Brain microvascular endothelial cell (primary cell): ENCODE results near the gene BST1.

Experiments used
- DNase-seq: peaks from one replicate; pipeline ENCODE4 v3.0.0-alpha.2; 2020
- H3K27ac ChIP-seq: fragments of 250-450 bp; sonication (Bioruptor Pico); 2 replicates; pipeline ENCODE4 v1.5.1; 2020; ENCODE audit warnings: mild to moderate bottlenecking, moderate library complexity
- H3K27me3 ChIP-seq: fragments of 250-450 bp; sonication (Bioruptor Pico); replicated peaks from 2 replicates; pipeline ENCODE4 v1.5.1; 2020; ENCODE audit warnings: mild to moderate bottlenecking
- H3K36me3 ChIP-seq: fragments of 250-450 bp; sonication (Bioruptor Pico); replicated peaks from 2 replicates; pipeline ENCODE4 v1.5.1; 2020; ENCODE audit warnings: mild to moderate bottlenecking
- H3K4me3 ChIP-seq: 2 replicates; pipeline ENCODE4 v1.5.1; 2011; ENCODE audit warnings: low read depth, mild to moderate bottlenecking, control low read depth, low read length, moderate library complexity
- in situ Hi-C: cut with HindIII; loops from 2 replicates; pipeline ENCODE4 v1.10.0; 2017; ENCODE audit warnings: low sequenced_read_pairs, low pct_ligation_motif_present
- TF ChIP-seq, protein P1 (sequence below): IDR thresholded peaks from 2 replicates; pipeline ENCODE4 v1.5.1; 2011; ENCODE audit warnings: low read depth, mild to moderate bottlenecking, moderate library complexity, low read length, control low read depth, inconsistent platforms; ENCODE audit errors: missing control alignments

Gene BST1

DNA sequence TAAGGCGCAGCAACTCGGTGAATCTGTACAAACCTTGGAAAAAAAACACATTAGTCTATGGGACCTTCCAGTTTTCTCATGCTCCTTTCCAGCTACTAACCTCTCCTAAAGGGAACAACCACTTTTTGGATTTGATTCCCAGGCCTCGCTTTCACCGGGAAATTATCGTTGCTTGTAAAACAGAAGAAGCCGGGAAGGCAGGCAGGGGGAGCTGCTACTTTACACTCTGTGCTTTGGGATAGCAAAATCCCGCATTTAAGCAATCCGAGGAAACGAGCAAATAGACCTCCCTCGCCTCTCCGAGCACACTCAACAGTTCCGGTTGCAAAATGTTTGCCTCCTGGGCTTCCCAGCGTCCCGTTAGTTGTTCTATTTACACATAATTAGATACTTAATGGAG is 76.4 kb downstream of the BST1 start:
- in situ Hi-C loops, result no loop called here
- no peaks in the 10 kb centered on the region for H3K27me3 ChIP-seq
- DNase-seq, result peak; percentile 59
- H3K27ac ChIP-seq, result peak overlapping the region; percentile 39
- TF ChIP-seq, protein P1, sequence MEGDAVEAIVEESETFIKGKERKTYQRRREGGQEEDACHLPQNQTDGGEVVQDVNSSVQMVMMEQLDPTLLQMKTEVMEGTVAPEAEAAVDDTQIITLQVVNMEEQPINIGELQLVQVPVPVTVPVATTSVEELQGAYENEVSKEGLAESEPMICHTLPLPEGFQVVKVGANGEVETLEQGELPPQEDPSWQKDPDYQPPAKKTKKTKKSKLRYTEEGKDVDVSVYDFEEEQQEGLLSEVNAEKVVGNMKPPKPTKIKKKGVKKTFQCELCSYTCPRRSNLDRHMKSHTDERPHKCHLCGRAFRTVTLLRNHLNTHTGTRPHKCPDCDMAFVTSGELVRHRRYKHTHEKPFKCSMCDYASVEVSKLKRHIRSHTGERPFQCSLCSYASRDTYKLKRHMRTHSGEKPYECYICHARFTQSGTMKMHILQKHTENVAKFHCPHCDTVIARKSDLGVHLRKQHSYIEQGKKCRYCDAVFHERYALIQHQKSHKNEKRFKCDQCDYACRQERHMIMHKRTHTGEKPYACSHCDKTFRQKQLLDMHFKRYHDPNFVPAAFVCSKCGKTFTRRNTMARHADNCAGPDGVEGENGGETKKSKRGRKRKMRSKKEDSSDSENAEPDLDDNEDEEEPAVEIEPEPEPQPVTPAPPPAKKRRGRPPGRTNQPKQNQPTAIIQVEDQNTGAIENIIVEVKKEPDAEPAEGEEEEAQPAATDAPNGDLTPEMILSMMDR, result peak; percentile 73
- no peaks in the 10 kb centered on the region for H3K36me3 ChIP-seq
- H3K4me3 ChIP-seq, result peak overlapping the region; percentile 55

DNA sequence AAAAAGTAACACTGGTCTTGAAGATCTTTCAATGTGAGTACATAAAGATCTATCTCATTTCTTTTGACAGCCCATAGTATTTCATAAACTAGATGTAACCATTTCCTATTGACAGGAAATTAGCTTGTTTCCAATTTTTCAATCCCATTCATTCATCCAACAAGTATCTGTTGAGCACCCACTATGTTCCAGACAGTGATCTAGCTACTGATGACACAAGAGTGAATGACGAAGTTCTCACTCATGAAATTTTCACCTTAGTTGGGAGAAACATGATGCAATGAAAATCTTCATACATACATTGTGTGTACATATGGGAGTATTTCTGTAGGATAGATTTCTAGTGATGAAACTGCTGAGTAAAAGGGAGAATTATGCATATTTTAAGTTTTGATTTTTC is 76.9 kb downstream of the BST1 start:
- no peaks in the 10 kb centered on the region for H3K27me3 ChIP-seq
- TF ChIP-seq, protein P1, result no peak
- DNase-seq, result no peak
- no peaks in the 10 kb centered on the region for H3K36me3 ChIP-seq
- in situ Hi-C loops, result no loop called here
- no peak overlapping the region for H3K4me3 ChIP-seq
- peak overlapping the region; percentile 39 for H3K27ac ChIP-seq

DNA sequence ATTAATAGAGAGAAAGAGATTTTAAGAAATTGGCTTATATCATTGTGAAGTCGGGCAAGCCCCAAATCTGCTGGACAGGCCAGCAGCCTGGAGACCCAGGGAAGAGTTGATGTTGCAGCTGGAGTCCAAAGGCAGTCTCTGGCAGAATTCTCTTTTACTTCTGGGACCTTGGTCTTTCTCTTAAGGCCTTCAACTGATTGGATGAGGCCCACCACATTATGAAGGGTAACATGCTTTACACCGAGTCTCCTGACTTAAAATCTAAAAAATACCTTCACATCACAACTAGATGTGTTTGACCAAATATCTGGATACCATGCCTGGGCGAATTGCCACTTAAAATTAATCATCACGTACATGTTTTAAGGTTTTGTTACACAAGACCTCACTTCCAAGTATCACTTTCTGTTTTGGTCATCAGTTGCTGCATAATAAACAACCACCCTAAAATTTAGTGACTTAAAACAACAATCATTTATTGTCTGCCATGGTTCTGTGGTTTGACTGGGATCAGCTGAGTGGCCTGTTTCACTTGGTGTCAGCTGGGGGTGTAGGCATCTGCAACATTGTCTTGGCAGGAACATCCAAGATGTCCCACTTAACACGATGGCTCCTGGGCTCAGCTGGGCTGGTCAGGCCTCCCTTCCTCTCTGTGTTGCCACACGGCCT is 78.7 kb downstream of the BST1 start:
- DNase-seq, result no peak
- Histone ChIP-seq H3K27me3 (no peaks in the 10 kb centered on the region), H3K27ac (no peak overlapping the region), H3K36me3 (no peaks in the 10 kb centered on the region), H3K4me3 (no peak overlapping the region)
- TF ChIP-seq, protein P1, result no peak
- in situ Hi-C loops, result no loop called here
